ENCODE measurements around the gene TNS4.

The TNS4 gene

GRCh38 chr17:40453881-40454612, 47.4 kb downstream of the TNS4 start:
- DNase-seq (ENCODE audit: low spot score) = no peak

GRCh38 chr17:40452921-40453378, 48.5 kb downstream of the TNS4 start:
- no peak for DNase-seq (ENCODE audit: low spot score)

GRCh38 chr17:40452216-40452787, 49.1 kb downstream of the TNS4 start:
- no peak for DNase-seq (ENCODE audit: low spot score)

- DNase-seq (ENCODE audit: low spot score) = no peak
Observed at GRCh38 chr17:40451420-40451819, 50.0 kb downstream of the TNS4 start.

GRCh38 chr17:40450175-40450574, 51.2 kb downstream of the TNS4 start:
- peak; percentile 79 for DNase-seq (ENCODE audit: low spot score)

- peak; percentile 34 for DNase-seq (ENCODE audit: low spot score)
Observed at GRCh38 chr17:40448639-40449261, 52.7 kb downstream of the TNS4 start.

GRCh38 chr17:40448213-40448638, 53.2 kb downstream of the TNS4 start:
- DNase-seq (ENCODE audit: low spot score) = no peak

GRCh38 chr17:40447806-40448205, 53.6 kb downstream of the TNS4 start:
- DNase-seq (ENCODE audit: low spot score) = no peak

- no peak for DNase-seq (ENCODE audit: low spot score)
Observed at GRCh38 chr17:40447148-40447644, 54.2 kb downstream of the TNS4 start.

GRCh38 chr17:40445751-40446468, 55.5 kb downstream of the TNS4 start:
- DNase-seq (ENCODE audit: low spot score) = no peak

- DNase-seq (ENCODE audit: low spot score) = no peak
Observed at GRCh38 chr17:40443988-40444899, 57.2 kb downstream of the TNS4 start.

- DNase-seq (ENCODE audit: low spot score) = peak; percentile 85
Observed at GRCh38 chr17:40443196-40443987, 58.0 kb downstream of the TNS4 start, which contains the start of gene IGFBP4. IGFBP4 (plus strand) TSS chr17:40443450; CDS start chr17:40443736, 286 bp downstream.

GRCh38 chr17:40442392-40443195, 58.8 kb downstream of the TNS4 start:
- DNase-seq (ENCODE audit: low spot score) = peak; percentile 51

- DNase-seq (ENCODE audit: low spot score) = no peak
Observed at GRCh38 chr17:40440166-40440565, 61.3 kb downstream of the TNS4 start.

GRCh38 chr17:40437095-40437732, 64.2 kb downstream of the TNS4 start:
- DNase-seq (ENCODE audit: low spot score) = no peak

- no peak for DNase-seq (ENCODE audit: low spot score)
Observed at GRCh38 chr17:40436636-40437035, 64.8 kb downstream of the TNS4 start.

GRCh38 chr17:40433551-40434415, 67.6 kb downstream of the TNS4 start:
- no peak for DNase-seq (ENCODE audit: low spot score)
